ENCODE results near the gene MIER2. TPM values are rescaled to one million over a fixed set of nuclear protein-coding genes. Genes with fewer than 3 reads are reported as not detected.

MIER2 gene
- total RNA-seq, 1 donor from 2014 or later = 43.5 TPM

GRCh38 chr19:364496-365287 is 20.1 kb upstream of the MIER2 start:
- DNase-seq (ENCODE audit: low read depth) (no peak), FAIRE-seq (no peak)
- H3K4me1 ChIP-seq (ENCODE audit: insufficient read depth, low read length) = no peaks in the 10 kb centered on the region
- H3K27ac Mint-ChIP-seq (ENCODE audit: unreplicated experiment) = no peak overlapping the region
- peaks cover 3% of the 10 kb centered on the region for H3K27me3 ChIP-seq (ENCODE audit: insufficient read depth, low read length)
- H3K4me1 Mint-ChIP-seq (ENCODE audit: low read depth, unreplicated experiment) = no peaks in the 10 kb centered on the region
- no peak overlapping the region for H3K27ac ChIP-seq (ENCODE audit: low read depth, low read length)
- no peaks in the 10 kb centered on the region for H3K36me3 ChIP-seq (ENCODE audit: insufficient read depth, low read length)
- TF ChIP-seq CTCF (IDR thresholded peaks at IDR 0.05; ENCODE audit: insufficient read depth, low read depth, low read length) (no peak), EZH2 (IDR thresholded peaks at IDR 0.05; ENCODE audit: insufficient read depth, low read length) (no peak)
- H3K79me2 ChIP-seq (ENCODE audit: insufficient read depth, low read length) = no peaks in the 10 kb centered on the region
- H3K4me3 Mint-ChIP-seq (ENCODE audit: unreplicated experiment) = no peak overlapping the region
- no peaks in the 10 kb centered on the region for H3K9me3 ChIP-seq (ENCODE audit: insufficient read depth, low read depth, low read length)
- H3K4me3 ChIP-seq (ENCODE audit: insufficient read depth, low read depth, low read length) = no peak overlapping the region
- H2AFZ ChIP-seq (ENCODE audit: low read depth, low read length) = no peak overlapping the region
- no peak overlapping the region for H3K9ac ChIP-seq (ENCODE audit: low read length)
- H4K20me1 ChIP-seq (ENCODE audit: insufficient read depth, low read length) = no peaks in the 10 kb centered on the region
- no peak overlapping the region for H3K4me2 ChIP-seq (ENCODE audit: low read length)
- H3K36me3 Mint-ChIP-seq (ENCODE audit: low read depth, unreplicated experiment) = peaks cover 5% of the 10 kb centered on the region
- peaks cover 3% of the 10 kb centered on the region for H3K9me3 Mint-ChIP-seq (ENCODE audit: unreplicated experiment)
- H3K27me3 Mint-ChIP-seq (ENCODE audit: low read depth, unreplicated experiment) = peaks cover 39% of the 10 kb centered on the region

- no peak overlapping the region for H3K9ac ChIP-seq (ENCODE audit: low read length)
- no peaks in the 10 kb centered on the region for H3K4me1 ChIP-seq (ENCODE audit: insufficient read depth, low read length)
- no peaks in the 10 kb centered on the region for H3K4me1 Mint-ChIP-seq (ENCODE audit: low read depth, unreplicated experiment)
- TF ChIP-seq EZH2 (IDR thresholded peaks at IDR 0.05; ENCODE audit: insufficient read depth, low read length) (no peak), CTCF (IDR thresholded peaks at IDR 0.05; ENCODE audit: insufficient read depth, low read depth, low read length) (no peak)
- H3K36me3 ChIP-seq (ENCODE audit: insufficient read depth, low read length) = no peaks in the 10 kb centered on the region
- H3K9me3 Mint-ChIP-seq (ENCODE audit: unreplicated experiment) = no peaks in the 10 kb centered on the region
- H3K4me3 ChIP-seq (ENCODE audit: insufficient read depth, low read depth, low read length) = no peak overlapping the region
- no peak overlapping the region for H3K27ac ChIP-seq (ENCODE audit: low read depth, low read length)
- FAIRE-seq (no peak), DNase-seq (ENCODE audit: low read depth) (no peak)
- H3K9me3 ChIP-seq (ENCODE audit: insufficient read depth, low read depth, low read length) = no peaks in the 10 kb centered on the region
- H3K79me2 ChIP-seq (ENCODE audit: insufficient read depth, low read length) = no peaks in the 10 kb centered on the region
- no peak overlapping the region for H2AFZ ChIP-seq (ENCODE audit: low read depth, low read length)
- no peak overlapping the region for H3K4me2 ChIP-seq (ENCODE audit: low read length)
- H3K36me3 Mint-ChIP-seq (ENCODE audit: low read depth, unreplicated experiment) = peaks cover under 1% of the 10 kb centered on the region
- H4K20me1 ChIP-seq (ENCODE audit: insufficient read depth, low read length) = no peaks in the 10 kb centered on the region
- H3K27me3 ChIP-seq (ENCODE audit: insufficient read depth, low read length) = peaks cover 3% of the 10 kb centered on the region
- no peak overlapping the region for H3K4me3 Mint-ChIP-seq (ENCODE audit: unreplicated experiment)
- H3K27me3 Mint-ChIP-seq (ENCODE audit: low read depth, unreplicated experiment) = peaks cover 33% of the 10 kb centered on the region
- no peak overlapping the region for H3K27ac Mint-ChIP-seq (ENCODE audit: unreplicated experiment)
Observed at GRCh38 chr19:362683-363082, 18.1 kb upstream of the MIER2 start.

GRCh38 chr19:362154-362553 is 17.6 kb upstream of the MIER2 start:
- no peaks in the 10 kb centered on the region for H4K20me1 ChIP-seq (ENCODE audit: insufficient read depth, low read length)
- FAIRE-seq (no peak), DNase-seq (ENCODE audit: low read depth) (no peak)
- H3K4me3 Mint-ChIP-seq (ENCODE audit: unreplicated experiment) = no peak overlapping the region
- no peaks in the 10 kb centered on the region for H3K36me3 Mint-ChIP-seq (ENCODE audit: low read depth, unreplicated experiment)
- no peak overlapping the region for H2AFZ ChIP-seq (ENCODE audit: low read depth, low read length)
- H3K4me1 ChIP-seq (ENCODE audit: insufficient read depth, low read length) = no peaks in the 10 kb centered on the region
- H3K4me3 ChIP-seq (ENCODE audit: insufficient read depth, low read depth, low read length) = no peak overlapping the region
- no peaks in the 10 kb centered on the region for H3K9me3 Mint-ChIP-seq (ENCODE audit: unreplicated experiment)
- H3K27ac Mint-ChIP-seq (ENCODE audit: unreplicated experiment) = no peak overlapping the region
- H3K9me3 ChIP-seq (ENCODE audit: insufficient read depth, low read depth, low read length) = no peaks in the 10 kb centered on the region
- peaks cover 33% of the 10 kb centered on the region for H3K27me3 Mint-ChIP-seq (ENCODE audit: low read depth, unreplicated experiment)
- no peak overlapping the region for H3K4me2 ChIP-seq (ENCODE audit: low read length)
- no peak overlapping the region for H3K9ac ChIP-seq (ENCODE audit: low read length)
- no peaks in the 10 kb centered on the region for H3K79me2 ChIP-seq (ENCODE audit: insufficient read depth, low read length)
- TF ChIP-seq CTCF (IDR thresholded peaks at IDR 0.05; ENCODE audit: insufficient read depth, low read depth, low read length) = no peak
- H3K36me3 ChIP-seq (ENCODE audit: insufficient read depth, low read length) = no peaks in the 10 kb centered on the region
- no peaks in the 10 kb centered on the region for H3K4me1 Mint-ChIP-seq (ENCODE audit: low read depth, unreplicated experiment)
- no peak overlapping the region for H3K27ac ChIP-seq (ENCODE audit: low read depth, low read length)
- H3K27me3 ChIP-seq (ENCODE audit: insufficient read depth, low read length) = no peaks in the 10 kb centered on the region
